ENCODE measurements around the gene PRMT2. TPM values are rescaled to one million over a fixed set of nuclear protein-coding genes. Genes with fewer than 3 reads are reported as not detected.

The PRMT2 gene
- total RNA-seq, 2 donors from 2014 or later: 77.9 to 108 TPM

DNA sequence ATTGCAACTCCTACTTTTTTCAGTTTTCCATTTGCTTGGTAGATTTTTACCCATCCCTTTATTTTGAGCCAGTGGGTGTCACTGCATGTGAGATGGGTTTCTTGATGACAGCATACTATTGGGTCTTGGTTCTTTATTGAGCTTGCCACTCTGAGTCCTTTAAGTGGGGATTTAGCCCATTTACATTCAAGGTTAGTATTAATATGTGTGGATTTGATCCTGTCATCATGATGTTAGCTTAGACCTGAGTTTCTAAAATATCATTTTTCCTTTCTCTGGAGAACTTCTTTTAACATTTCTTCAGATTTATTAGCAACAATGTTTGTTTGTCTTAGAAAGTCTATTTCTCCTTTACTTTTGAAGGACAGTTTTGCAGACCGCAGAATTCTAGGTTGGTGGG lies 18.8 kb upstream of the PRMT2 start:
- Histone ChIP-seq H3K36me3 (no peaks in the 10 kb centered on the region), H3K27ac (no peak overlapping the region), H3K27me3 (replicated peaks; ENCODE audit: insufficient read depth) (no peaks in the 10 kb centered on the region), H3K4me3 (no peak overlapping the region), H3K9me3 (no peaks in the 10 kb centered on the region), H3K4me1 (replicated peaks) (no peaks in the 10 kb centered on the region)
- no peak for DNase-seq (ENCODE audit: low spot score)
- intact Hi-C loops (cut with DNase I): no loop called here
- TF ChIP-seq POLR2AphosphoS5 (IDR thresholded peaks at IDR 0.05) (no peak), POLR2A (IDR thresholded peaks at IDR 0.05) (no peak)
- TF ChIP-seq, protein P1, sequence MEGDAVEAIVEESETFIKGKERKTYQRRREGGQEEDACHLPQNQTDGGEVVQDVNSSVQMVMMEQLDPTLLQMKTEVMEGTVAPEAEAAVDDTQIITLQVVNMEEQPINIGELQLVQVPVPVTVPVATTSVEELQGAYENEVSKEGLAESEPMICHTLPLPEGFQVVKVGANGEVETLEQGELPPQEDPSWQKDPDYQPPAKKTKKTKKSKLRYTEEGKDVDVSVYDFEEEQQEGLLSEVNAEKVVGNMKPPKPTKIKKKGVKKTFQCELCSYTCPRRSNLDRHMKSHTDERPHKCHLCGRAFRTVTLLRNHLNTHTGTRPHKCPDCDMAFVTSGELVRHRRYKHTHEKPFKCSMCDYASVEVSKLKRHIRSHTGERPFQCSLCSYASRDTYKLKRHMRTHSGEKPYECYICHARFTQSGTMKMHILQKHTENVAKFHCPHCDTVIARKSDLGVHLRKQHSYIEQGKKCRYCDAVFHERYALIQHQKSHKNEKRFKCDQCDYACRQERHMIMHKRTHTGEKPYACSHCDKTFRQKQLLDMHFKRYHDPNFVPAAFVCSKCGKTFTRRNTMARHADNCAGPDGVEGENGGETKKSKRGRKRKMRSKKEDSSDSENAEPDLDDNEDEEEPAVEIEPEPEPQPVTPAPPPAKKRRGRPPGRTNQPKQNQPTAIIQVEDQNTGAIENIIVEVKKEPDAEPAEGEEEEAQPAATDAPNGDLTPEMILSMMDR (IDR thresholded peaks at IDR 0.05): no peak
- WGBS: 84% methylated on average over 1 of the region's 1 CpG

DNA sequence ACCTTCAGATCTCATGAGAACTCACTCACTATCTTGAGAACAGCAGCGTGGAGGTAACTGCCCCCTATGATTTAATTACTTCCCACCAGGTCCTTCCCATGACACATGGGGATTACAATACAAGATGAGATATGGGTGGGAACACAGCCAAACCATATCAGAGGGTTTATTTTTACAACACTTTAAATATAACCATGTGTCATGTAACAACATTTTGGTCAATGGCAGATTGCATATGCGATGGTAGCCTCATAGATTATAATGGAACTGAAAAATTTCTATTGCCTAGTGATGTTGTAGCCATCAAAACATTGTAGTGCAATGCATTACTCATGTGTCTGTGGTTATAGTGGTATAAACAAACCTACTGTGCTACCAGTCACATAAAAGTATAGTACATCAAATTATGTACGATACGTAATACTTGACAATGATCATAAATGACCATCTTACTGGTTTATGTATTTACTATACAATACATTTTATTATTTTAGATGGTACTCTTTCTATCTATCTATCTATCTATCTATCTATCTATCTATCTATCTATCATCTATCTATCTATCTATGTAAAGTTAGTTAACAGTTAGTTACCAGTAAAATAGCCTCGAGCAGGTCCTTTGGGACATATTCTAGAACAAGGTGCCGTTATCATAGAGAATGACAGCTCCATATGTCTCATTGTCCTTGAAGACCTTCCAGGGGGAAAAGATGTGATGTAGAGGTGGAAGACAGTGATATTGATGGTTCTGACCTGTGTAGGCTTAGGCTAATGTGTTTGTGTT lies 18.0 kb upstream of the PRMT2 start:
- no peaks in the 10 kb centered on the region for H3K27me3 ChIP-seq (replicated peaks; ENCODE audit: insufficient read depth)
- no peak for DNase-seq (ENCODE audit: low spot score)
- no peaks in the 10 kb centered on the region for H3K9me3 ChIP-seq
- no peak overlapping the region for H3K4me3 ChIP-seq
- H3K36me3 ChIP-seq: no peaks in the 10 kb centered on the region
- WGBS: 77% methylated on average over 6 of the region's 6 CpGs
- TF ChIP-seq, protein P1 (IDR thresholded peaks at IDR 0.05): no peak
- TF ChIP-seq POLR2AphosphoS5 (IDR thresholded peaks at IDR 0.05) (no peak), POLR2A (IDR thresholded peaks at IDR 0.05) (no peak)
- H3K27ac ChIP-seq: no peak overlapping the region
- intact Hi-C loops (cut with DNase I): no loop called here
- H3K4me1 ChIP-seq (replicated peaks): no peaks in the 10 kb centered on the region

DNA sequence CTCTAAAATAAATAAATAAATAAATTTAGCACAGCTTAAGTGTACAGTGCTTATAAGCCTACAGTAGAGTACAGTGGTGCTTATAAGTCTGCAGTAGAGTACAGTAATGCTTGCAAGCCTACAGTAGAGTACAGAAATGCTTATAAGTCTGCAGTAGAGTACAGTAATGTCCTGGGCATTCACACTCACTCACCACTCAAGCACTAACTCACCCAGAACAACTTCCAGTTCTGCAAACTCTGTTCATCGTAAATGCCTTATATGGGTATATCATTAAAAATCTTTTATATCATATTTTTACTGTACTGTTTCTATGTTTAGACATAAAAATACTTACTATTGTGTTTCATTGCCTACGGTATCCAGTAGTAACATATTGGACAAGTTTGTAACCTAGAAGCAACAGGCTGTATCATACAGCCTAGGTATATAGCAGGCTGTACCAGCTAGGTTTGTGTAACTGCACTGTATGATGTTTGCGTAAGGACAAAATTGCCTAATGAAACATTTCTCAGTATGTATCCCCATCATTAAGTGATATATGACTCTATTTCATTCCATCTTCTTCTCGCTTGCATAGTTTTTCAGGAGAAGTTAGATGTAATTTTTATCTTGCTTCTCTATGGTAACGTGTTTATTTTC lies 16.6 kb upstream of the PRMT2 start:
- TF ChIP-seq POLR2A (IDR thresholded peaks at IDR 0.05): no peak
- H3K4me1 ChIP-seq (replicated peaks): no peaks in the 10 kb centered on the region
- no peak overlapping the region for H3K4me3 ChIP-seq
- no peak overlapping the region for H3K27ac ChIP-seq
- H3K27me3 ChIP-seq (replicated peaks; ENCODE audit: insufficient read depth): no peaks in the 10 kb centered on the region
- 75% methylated on average over 5 of the region's 5 CpGs for WGBS
- intact Hi-C loops (cut with DNase I): no loop called here
- no peaks in the 10 kb centered on the region for H3K9me3 ChIP-seq
- H3K36me3 ChIP-seq: no peaks in the 10 kb centered on the region
- no peak for DNase-seq (ENCODE audit: low spot score)

DNA sequence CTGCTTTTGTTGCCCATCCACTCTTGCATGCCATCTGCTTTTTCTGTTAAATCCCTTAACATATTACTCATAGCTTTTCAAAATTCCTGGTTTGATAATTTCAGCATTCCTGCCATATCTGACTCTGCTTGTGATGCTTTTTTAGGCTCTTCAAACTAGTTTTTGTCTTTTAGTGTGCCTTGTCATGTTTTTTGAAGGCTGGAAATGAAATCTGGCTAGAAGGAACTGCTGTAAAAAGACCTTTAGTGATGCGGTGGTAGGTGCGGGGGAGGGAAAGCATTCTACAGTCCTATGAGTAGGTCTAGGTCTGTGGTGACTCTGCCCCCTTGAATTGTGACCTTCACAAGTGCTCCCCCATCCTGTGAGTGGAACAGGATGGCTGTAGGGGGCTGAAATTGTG lies 15.6 kb upstream of the PRMT2 start:
- Histone ChIP-seq H3K36me3 (no peaks in the 10 kb centered on the region), H3K4me3 (no peak overlapping the region), H3K27ac (no peak overlapping the region), H3K4me1 (replicated peaks) (no peaks in the 10 kb centered on the region), H3K9me3 (no peaks in the 10 kb centered on the region), H3K27me3 (replicated peaks; ENCODE audit: insufficient read depth) (no peaks in the 10 kb centered on the region)
- intact Hi-C loops (cut with DNase I): no loop called here
- no peak for DNase-seq (ENCODE audit: low spot score)
- TF ChIP-seq POLR2A (IDR thresholded peaks at IDR 0.05): no peak
- 87% methylated on average over 2 of the region's 2 CpGs for WGBS

DNA sequence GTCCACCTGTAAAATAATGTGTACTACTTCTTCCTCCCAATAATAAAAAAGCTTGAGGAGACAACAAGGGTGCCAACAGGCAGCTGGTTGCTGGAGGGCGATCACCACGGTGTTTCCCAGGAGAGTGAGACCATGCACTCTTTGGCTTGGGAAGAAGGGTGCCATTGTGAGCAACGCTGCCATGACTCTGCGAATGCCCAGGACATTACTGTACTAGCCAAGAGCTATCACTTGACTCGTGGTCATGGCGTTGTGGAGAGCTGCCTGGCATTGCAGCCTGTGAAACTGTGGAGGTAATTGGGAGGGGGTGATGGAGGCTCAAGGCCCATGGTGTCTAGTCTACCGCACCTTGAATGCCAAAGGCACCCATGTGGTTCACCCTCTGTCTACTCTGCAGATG lies 14.6 kb upstream of the PRMT2 start:
- TF ChIP-seq, protein P1 (IDR thresholded peaks at IDR 0.05): no peak
- TF ChIP-seq POLR2AphosphoS5 (IDR thresholded peaks at IDR 0.05): no peak
- no peak for TF ChIP-seq POLR2A (IDR thresholded peaks at IDR 0.05)
- no peaks in the 10 kb centered on the region for H3K9me3 ChIP-seq
- intact Hi-C loops (cut with DNase I): no loop called here
- no peaks in the 10 kb centered on the region for H3K4me1 ChIP-seq (replicated peaks)
- no peak overlapping the region for H3K27ac ChIP-seq
- 88% methylated on average over 7 of the region's 7 CpGs for WGBS
- no peak for DNase-seq (ENCODE audit: low spot score)
- no peak overlapping the region for H3K4me3 ChIP-seq
- no peaks in the 10 kb centered on the region for H3K27me3 ChIP-seq (replicated peaks; ENCODE audit: insufficient read depth)
- no peaks in the 10 kb centered on the region for H3K36me3 ChIP-seq

Measured in prostate gland (tissue), 2 donors.